Cardiac fibroblast (primary cell): Measurements from ENCODE around the gene PLXDC2.

Experiments used
- DNase-seq, 2 donors: peaks; one replicate each; pipeline versions ENCODE4 v3.0.0 to v3.0.0-alpha.2; 2010; ENCODE audit warnings: low read depth in 2 of 2
- H3K4me3 ChIP-seq, 2 donors: replicated peaks in 1 of 2; 1 replicate in 1 of 2; 2 replicates in 1 of 2; pipeline ENCODE4 v1.5.1; 2011; ENCODE audit warnings: low read depth in 2 of 2, low read length in 2 of 2, mild to moderate bottlenecking in 2 of 2, moderate library complexity in 1 of 2
- CTCF ChIP-seq: IDR thresholded peaks from one replicate; pipeline ENCODE4 v1.5.1; 2011; ENCODE audit warnings: low read depth, mild to moderate bottlenecking, low read length, inconsistent platforms

Gene PLXDC2

GRCh38 chr10:20300735-20301134 is 484.5 kb downstream of the PLXDC2 start:
- H3K4me3 ChIP-seq: no peak overlapping the region
- TF ChIP-seq CTCF: no peak
- no peak for DNase-seq

GRCh38 chr10:20302033-20302432 is 485.8 kb downstream of the PLXDC2 start:
- no peak overlapping the region for H3K4me3 ChIP-seq
- no peak for TF ChIP-seq CTCF
- no peak for DNase-seq

- no peak for TF ChIP-seq CTCF
- DNase-seq: no peak
- H3K4me3 ChIP-seq: no peak overlapping the region
Observed at GRCh38 chr10:20303453-20304152, 487.4 kb downstream of the PLXDC2 start.

GRCh38 chr10:20313665-20314064 is 497.4 kb downstream of the PLXDC2 start:
- H3K4me3 ChIP-seq: no peak overlapping the region
- TF ChIP-seq CTCF: no peak
- peak in 1 of 2 donors; percentile 67 for DNase-seq

GRCh38 chr10:20314431-20314830 is 498.2 kb downstream of the PLXDC2 start:
- no peak for TF ChIP-seq CTCF
- H3K4me3 ChIP-seq: no peak overlapping the region

GRCh38 chr10:20327954-20328353 is 511.7 kb downstream of the PLXDC2 start:
- no peak for TF ChIP-seq CTCF
- H3K4me3 ChIP-seq: no peak overlapping the region
- no peak for DNase-seq

More at GRCh38 chr10:20314431-20314830, 498.2 kb downstream of the PLXDC2 start:
- peak in 1 of 2 donors; percentile 8 for DNase-seq

GRCh38 chr10:20330246-20330645 is 514.0 kb downstream of the PLXDC2 start:
- no peak overlapping the region for H3K4me3 ChIP-seq
- no peak for TF ChIP-seq CTCF
- no peak for DNase-seq
